ENCODE data around the gene KLHL29.

DNA sequence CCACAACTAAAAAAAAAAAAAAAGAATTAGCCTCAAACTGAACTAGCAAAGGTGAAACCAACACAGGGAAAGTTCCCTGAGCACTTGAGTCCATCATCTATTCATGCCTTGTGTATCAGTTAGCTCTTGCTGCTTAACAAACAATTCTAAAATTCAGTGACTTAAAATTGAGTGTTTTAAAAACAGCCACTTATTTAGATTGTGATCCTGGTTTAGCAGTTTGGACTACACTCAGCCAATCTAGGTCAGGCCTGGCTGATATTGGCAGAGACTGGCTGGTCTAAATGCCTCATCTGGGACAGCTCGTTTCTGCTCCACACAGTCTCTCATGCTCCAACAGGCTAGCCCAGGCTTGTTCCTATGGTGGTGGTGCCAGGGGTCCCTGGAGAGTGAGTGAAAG lies 294.1 kb downstream of the KLHL29 start:
- TF ChIP-seq, protein P1, sequence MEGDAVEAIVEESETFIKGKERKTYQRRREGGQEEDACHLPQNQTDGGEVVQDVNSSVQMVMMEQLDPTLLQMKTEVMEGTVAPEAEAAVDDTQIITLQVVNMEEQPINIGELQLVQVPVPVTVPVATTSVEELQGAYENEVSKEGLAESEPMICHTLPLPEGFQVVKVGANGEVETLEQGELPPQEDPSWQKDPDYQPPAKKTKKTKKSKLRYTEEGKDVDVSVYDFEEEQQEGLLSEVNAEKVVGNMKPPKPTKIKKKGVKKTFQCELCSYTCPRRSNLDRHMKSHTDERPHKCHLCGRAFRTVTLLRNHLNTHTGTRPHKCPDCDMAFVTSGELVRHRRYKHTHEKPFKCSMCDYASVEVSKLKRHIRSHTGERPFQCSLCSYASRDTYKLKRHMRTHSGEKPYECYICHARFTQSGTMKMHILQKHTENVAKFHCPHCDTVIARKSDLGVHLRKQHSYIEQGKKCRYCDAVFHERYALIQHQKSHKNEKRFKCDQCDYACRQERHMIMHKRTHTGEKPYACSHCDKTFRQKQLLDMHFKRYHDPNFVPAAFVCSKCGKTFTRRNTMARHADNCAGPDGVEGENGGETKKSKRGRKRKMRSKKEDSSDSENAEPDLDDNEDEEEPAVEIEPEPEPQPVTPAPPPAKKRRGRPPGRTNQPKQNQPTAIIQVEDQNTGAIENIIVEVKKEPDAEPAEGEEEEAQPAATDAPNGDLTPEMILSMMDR (IDR thresholded peaks at IDR 0.05; ENCODE audit: poor library complexity): no peak
- TF ChIP-seq EZH2 (IDR thresholded peaks at IDR 0.05; ENCODE audit: borderline replicate concordance): no peak

Measured in hepatocyte (in vitro differentiated cells).